ENCODE measurements around the gene CAPN8.
"Not testable (repeated sequence)": the region's sequence is repeated elsewhere in the genome, so short reads cannot be mapped to it uniquely, and the experiment has no call there.

Gene CAPN8

GRCh38 chr1:223534677-223535076 lies 130.8 kb downstream of the CAPN8 start:
- in situ Hi-C loops (cut with MboI; ENCODE audit: low sequenced_read_pairs): no loop called here

DNA sequence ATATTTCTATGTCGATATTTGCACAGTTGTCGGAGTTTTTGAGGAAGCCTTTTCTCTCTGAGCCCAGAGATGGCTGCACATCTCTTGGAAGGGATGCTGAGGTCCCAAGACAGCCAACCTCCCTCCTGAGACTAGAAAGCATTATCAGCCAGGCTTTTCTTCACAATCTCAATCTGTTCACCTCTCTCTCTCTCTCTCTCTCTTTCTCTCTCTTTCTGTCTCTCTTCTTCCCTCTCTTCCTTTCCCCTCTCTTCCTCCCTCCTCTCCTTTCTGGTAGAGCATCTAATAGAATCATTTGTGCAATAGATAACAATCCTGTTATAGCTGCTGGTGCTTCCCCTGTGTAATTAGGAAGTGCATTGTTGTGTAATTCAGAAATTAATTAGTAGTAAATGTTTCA lies 131.8 kb downstream of the CAPN8 start:
- in situ Hi-C loops (cut with MboI; ENCODE audit: low sequenced_read_pairs): no loop called here

GRCh38 chr1:223531742-223532341 lies 133.7 kb downstream of the CAPN8 start:
- in situ Hi-C loops (cut with MboI; ENCODE audit: low sequenced_read_pairs): no loop called here

- in situ Hi-C loops (cut with MboI; ENCODE audit: low sequenced_read_pairs): no loop called here
Measured at GRCh38 chr1:223525957-223526356, 139.5 kb downstream of the CAPN8 start.

- in situ Hi-C loops (cut with MboI; ENCODE audit: low sequenced_read_pairs): no loop called here
Measured at GRCh38 chr1:223525546-223525945, 140.0 kb downstream of the CAPN8 start.

- in situ Hi-C loops (cut with MboI; ENCODE audit: low sequenced_read_pairs): no loop called here
Measured at GRCh38 chr1:223524930-223525451, 140.5 kb downstream of the CAPN8 start.

DNA sequence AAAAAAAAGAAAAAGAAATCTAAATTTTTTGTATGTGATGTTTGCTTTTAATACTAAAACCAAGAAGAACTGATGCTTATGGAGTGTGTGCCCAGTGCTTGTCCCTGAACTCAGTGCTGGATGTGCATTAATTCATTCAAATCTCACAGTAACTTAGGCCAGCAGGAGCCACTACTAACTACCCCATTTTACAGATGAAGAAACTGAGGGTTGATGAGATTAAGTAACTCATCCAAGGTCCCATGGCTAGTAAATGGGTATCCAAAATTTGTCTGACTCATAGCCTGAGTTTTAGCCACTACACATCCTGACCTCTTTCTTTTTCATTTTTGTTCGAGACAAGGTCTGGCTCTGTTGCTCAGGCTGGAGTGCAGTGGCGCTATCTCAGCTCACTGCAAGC lies 144.4 kb downstream of the CAPN8 start:
- in situ Hi-C loops (cut with MboI; ENCODE audit: low sequenced_read_pairs): no loop called here

DNA sequence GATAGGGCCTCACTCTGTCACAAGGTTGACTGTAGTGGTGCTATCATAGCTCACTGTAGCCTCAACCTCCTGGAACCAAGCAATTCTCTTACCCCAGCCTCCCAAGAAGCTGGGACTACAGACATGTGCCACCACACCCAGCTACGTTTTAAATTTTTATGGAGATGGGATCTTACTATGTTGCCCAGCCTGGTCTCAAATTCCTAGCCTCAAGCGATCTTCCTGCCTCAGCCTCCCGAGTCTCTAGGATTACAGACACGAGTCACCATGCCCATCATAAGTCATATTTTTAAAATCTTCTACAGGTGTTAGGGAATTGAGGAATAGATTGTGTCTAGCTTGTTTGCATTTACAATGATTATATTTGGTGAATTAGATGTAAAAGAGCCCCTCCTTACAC lies 145.3 kb downstream of the CAPN8 start:
- in situ Hi-C loops (cut with MboI; ENCODE audit: low sequenced_read_pairs): no loop called here

- in situ Hi-C loops (cut with MboI; ENCODE audit: low sequenced_read_pairs): no loop called here
Measured at GRCh38 chr1:223519116-223519515, 146.4 kb downstream of the CAPN8 start.

DNA sequence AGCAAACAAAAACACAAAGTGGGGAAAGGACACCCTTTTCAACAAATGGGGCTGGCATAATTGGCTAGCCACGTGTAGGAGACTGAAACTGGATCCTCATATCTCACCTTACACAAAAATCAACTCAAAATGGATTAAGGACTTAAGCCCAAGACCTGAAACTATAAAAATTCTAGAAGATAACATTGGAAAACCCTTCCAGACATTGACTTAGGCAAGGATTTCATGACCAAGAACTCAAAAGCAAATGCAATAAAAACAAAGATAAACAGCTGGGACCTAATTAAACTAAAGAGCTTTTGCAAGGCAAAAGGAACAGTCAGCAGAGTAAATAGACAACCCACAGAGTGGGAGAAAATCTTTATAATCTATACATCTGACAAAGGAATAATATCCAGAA lies 146.9 kb downstream of the CAPN8 start:
- in situ Hi-C loops (cut with MboI; ENCODE audit: low sequenced_read_pairs): not testable (repeated sequence)

DNA sequence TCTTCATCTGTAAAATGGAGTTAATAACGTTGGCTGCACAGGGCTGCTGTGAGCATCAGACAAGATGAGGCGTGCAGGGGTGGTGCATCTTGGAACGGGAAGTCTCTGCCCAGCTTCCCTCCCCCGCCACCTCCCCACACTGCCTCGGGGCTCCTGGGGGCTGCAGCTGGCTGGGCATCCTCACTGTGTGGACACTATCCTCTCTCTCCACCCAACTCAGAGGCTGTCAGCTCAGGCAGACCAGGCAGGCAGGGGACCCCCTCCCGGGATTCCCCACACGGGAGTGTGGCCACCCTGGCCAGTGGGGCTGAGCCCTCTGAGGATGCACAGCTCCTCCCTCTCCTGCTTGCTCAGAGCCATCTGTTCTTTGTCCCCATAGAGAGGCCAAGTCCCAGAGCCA lies 149.6 kb downstream of the CAPN8 start:
- in situ Hi-C loops (cut with MboI; ENCODE audit: low sequenced_read_pairs): no loop called here

- in situ Hi-C loops (cut with MboI; ENCODE audit: low sequenced_read_pairs): no loop called here
Measured at GRCh38 chr1:223515421-223515820, 150.1 kb downstream of the CAPN8 start.

- in situ Hi-C loops (cut with MboI; ENCODE audit: low sequenced_read_pairs): no loop called here
Measured at GRCh38 chr1:223514644-223515043, 150.9 kb downstream of the CAPN8 start.

DNA sequence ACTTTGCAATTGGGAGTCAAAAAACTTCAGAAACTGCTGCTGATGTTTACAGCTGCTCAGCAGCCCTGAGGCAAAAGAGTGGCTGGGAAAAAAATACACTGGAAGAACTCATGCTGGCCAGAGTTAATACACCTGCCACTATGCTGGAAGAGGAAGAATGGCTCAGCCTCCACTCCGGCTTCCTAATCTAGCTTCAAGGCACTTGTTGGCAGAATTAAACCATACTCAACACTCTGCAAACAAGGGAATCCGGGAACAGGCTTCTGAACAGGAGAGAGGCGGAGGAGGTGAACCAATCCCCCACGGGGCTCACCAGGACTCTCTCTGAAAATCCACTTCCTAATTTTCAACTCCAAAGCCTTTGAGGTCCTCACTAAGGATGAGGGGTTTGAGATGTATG lies 152.2 kb downstream of the CAPN8 start:
- in situ Hi-C loops (cut with MboI; ENCODE audit: low sequenced_read_pairs): no loop called here

DNA sequence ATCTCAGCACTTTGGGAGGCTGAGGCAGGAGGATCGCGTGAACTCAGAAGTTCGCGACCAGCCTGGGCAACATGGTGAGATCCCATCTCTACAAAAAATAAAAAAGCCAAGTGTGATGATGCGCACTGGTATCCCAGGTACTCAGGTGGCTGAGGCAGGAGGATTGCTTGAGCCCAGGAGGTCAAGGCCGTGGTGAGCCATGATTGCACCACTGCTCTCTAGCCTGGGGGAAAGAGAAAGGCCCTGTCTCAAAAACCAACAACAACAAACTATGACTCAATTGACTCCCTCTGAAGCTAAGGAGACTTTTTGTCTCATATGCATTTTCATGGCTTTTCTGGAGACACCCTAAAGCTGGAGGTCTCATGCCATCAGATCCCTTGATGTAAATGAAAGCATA lies 153.4 kb downstream of the CAPN8 start:
- in situ Hi-C loops (cut with MboI; ENCODE audit: low sequenced_read_pairs): no loop called here

DNA sequence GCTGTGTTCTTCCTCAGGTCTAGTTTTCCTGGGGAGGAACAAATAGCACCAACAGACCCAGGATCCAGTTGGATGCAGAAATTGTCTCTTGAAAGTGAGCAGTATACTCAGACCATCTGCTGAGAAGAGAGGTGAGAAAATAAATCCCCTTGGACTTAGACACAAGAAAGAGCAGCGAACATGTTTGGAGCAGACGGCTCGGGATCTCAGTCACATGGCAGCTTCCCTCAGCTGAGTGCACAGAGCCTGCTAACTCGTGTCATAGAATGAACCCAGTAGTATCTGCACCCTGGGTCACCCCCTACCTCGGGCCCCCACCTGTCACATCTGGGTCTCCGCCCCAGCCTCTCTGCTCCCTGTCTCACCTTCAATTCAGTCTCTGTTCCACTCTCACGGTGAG lies 156.7 kb downstream of the CAPN8 start:
- in situ Hi-C loops (cut with MboI; ENCODE audit: low sequenced_read_pairs): no loop called here

- in situ Hi-C loops (cut with MboI; ENCODE audit: low sequenced_read_pairs): no loop called here
Measured at GRCh38 chr1:223504741-223505140, 160.8 kb downstream of the CAPN8 start.

GRCh38 chr1:223503348-223503747 lies 162.2 kb downstream of the CAPN8 start:
- in situ Hi-C loops (cut with MboI; ENCODE audit: low sequenced_read_pairs): no loop called here

DNA sequence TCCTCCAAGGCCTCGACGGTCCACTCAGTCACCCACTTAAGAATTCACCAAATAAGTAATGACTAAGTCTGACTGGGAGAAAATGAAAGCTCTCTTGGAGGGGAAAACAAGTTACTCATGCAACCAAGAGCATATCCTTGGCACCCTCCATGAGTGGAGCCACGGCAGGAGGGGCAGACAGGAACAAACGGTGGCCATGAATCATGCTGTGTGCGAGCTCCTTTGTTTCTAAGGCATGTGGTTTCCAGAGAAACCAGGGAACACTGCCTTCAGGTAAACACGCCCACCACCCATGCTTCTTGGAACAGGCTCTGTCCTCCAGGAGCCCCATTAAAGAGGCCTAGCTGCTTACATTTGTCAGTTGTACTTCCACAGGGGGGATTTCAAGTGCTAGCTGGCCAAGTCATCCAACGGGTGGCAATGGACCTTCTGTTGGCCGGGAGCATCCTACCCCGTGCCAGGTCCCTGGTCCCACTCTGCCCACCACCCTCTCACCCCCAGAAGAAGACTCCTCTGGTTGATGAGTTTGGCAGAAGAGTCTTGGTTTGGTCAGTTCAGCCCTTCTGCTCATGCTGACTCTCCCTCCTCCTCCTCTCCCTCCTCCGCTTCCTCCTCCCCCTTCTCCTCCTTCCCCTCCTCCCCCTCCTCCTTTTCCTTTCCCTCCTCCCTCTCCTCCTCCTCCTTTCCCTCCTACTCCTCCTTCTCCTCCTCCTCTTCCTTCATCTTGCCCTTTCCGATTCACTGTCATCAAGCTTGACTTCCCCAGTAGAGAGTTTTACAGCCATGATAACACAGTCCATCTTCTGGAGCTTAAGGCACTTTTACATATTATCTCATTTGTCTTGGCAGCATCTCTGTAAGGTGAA lies 164.7 kb downstream of the CAPN8 start:
- in situ Hi-C loops (cut with MboI; ENCODE audit: low sequenced_read_pairs): no loop called here

- in situ Hi-C loops (cut with MboI; ENCODE audit: low sequenced_read_pairs): no loop called here
Measured at GRCh38 chr1:223496883-223497282, 168.6 kb downstream of the CAPN8 start.

DNA sequence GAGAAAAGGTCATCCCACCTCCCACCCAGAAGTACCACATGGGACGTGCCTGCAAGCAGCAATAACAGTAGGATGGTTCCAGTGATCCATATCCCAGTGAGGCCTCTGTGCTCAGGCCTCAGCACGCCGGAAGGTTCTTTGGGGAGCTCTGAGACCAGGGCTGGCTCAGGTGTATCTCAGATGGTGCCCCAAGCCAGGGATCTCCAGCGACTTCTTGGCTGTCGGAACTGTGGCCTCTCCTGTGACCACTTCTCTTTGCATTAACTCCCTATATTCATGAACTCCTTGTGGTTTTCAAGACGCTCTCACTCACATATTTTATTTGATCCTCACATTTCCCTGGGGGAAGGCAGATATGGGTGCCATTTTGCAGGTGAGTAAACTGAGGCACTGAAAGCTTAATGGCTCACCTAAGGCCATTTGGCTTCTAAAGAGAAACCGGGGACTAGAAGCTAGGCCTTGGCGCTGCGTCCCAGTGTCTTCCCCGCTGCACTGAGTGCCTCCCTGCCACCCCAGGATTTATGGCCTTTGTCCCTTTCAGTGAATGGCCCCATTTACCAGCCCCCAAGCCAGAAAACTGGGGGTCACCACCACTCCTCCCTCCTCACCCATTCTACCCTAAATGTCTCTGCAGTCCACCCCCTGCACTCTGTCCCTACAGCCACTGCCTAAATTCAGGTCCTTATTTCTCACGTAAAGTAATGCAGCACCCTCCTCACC lies 170.4 kb downstream of the CAPN8 start:
- in situ Hi-C loops (cut with MboI; ENCODE audit: low sequenced_read_pairs): no loop called here

DNA sequence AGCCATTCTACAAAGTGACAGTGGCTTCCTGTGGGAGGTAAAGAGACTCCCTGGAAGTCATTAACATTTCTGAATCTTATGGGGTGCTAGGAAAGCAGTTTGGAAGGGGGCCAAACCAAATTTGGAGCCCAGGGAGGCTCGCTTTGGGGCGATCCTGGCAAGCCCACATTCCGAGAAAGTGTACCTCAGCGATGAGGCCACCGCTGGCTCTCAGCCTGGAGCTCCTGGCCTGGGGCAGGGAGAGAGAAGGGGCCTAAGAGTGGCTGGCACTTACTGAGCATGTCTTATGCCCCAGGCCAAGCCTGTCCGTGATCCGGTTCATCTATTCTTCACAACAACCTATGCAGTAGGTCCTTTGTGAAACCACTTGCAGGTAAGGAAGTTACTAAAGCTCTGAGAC lies 173.5 kb downstream of the CAPN8 start:
- in situ Hi-C loops (cut with MboI; ENCODE audit: low sequenced_read_pairs): no loop called here
